Activated gamma-delta T cell treated with Interleukin-2 at 50 U/mL for 16 hours (primary cell): ENCODE measurements around the gene BEND2.

Experiments
- DNase-seq: peaks from one replicate; pipeline ENCODE4 v3.0.0-alpha.2; 2020

Gene BEND2

DNA sequence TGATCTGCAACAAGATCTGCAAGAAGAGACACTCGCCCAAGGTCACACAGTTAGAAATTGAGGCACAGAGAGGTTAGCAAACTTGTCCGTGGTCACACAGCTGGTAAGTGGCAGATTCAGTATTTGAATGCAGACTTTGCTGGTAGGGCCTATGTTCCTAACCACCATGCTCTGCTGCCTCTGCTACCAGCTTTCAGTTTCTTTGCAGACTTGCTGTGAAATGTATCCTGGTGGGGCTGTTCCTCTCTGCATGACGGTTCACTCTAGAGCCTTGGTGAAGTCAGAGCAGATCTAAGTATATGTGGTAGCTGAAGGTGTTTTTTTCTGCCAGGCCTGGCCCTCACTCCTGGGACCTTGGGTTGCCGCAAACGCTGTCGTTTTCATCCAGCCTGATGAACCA is 87.1 kb downstream of the BEND2 start:
- DNase-seq = no peak

- DNase-seq = no peak
Measured at GRCh38 chrX:18129690-18130089, 91.0 kb downstream of the BEND2 start.

- no peak for DNase-seq
Measured at GRCh38 chrX:18126971-18127370, 93.7 kb downstream of the BEND2 start.

- DNase-seq = no peak
Measured at GRCh38 chrX:18119856-18120255, 100.8 kb downstream of the BEND2 start.
